Neural cell (in vitro differentiated cells): ENCODE results near the gene CTSE.

Source experiments
- CTCF ChIP-seq: fragments of 450-650 bp; IDR thresholded peaks from 2 replicates; pipeline ENCODE4 v1.5.1; 2014; ENCODE audit warnings: antibody characterized with exemption, mild to moderate bottlenecking, moderate library complexity; ENCODE audit not compliant: poor library complexity, severe bottlenecking
- EP300 ChIP-seq: fragments of 450-650 bp; conservative IDR thresholded peaks from 2 replicates; pipeline ENCODE4 v1.6.1; 2014; ENCODE audit warnings: antibody characterized with exemption, mild to moderate bottlenecking, moderate library complexity; ENCODE audit not compliant: poor library complexity, severe bottlenecking
- REST ChIP-seq: IDR thresholded peaks from 2 replicates; pipeline ENCODE4 v1.6.1; 2012; ENCODE audit warnings: borderline replicate concordance

- TF ChIP-seq REST: no peak
- TF ChIP-seq CTCF: no peak
- no peak for TF ChIP-seq EP300
Observed at GRCh38 chr1:206065547-206066145, 42.0 kb upstream of the CTSE start.
